GM23248 (cell line): ENCODE measurements around the gene OS9. TPM values are rescaled to one million over a fixed set of nuclear protein-coding genes. Genes with fewer than 3 reads are reported as not detected.

ENCODE experiments used
- DNase-seq: peaks from one replicate; pipeline ENCODE4 v3.0.0-alpha.2; 2015
- H2AFZ ChIP-seq: fragments of 200-600 bp; sonication (generic); 2 replicates; pipeline ENCODE4 v1.6.1; 2016; ENCODE audit warnings: antibody characterized with exemption
- H3F3A ChIP-seq: fragments of 200-600 bp; sonication (generic); 2 replicates; pipeline ENCODE4 v1.6.1; 2016; ENCODE audit warnings: mild to moderate bottlenecking, antibody characterized with exemption, mixed run types; ENCODE audit not compliant: insufficient read depth
- H3K27ac ChIP-seq: fragments of 200-600 bp; sonication (generic); 2 replicates; pipeline ENCODE4 v1.5.1; 2016; ENCODE audit warnings: mild to moderate bottlenecking
- H3K27me3 ChIP-seq: fragments of 200-600 bp; sonication (generic); replicated peaks from 2 replicates; pipeline ENCODE4 v1.6.1; 2016; ENCODE audit warnings: mild to moderate bottlenecking; ENCODE audit not compliant: insufficient read depth
- H3K36me3 ChIP-seq: fragments of 200-600 bp; sonication (generic); 2 replicates; pipeline ENCODE4 v1.6.1; 2016; ENCODE audit warnings: low read depth, mild to moderate bottlenecking
- H3K4me1 ChIP-seq: fragments of 200-600 bp; sonication (generic); 2 replicates; pipeline ENCODE4 v1.6.1; 2016; ENCODE audit warnings: mild to moderate bottlenecking; ENCODE audit not compliant: insufficient read depth
- H3K4me2 ChIP-seq: fragments of 200-600 bp; sonication (generic); one replicate; pipeline ENCODE4 v1.6.1; 2016; ENCODE audit warnings: mild to moderate bottlenecking; ENCODE audit not compliant: unreplicated experiment
- H3K4me3 ChIP-seq: fragments of 200-600 bp; sonication (generic); 2 replicates; pipeline ENCODE4 v1.5.1; 2016; ENCODE audit warnings: mild to moderate bottlenecking
- H3K79me2 ChIP-seq: fragments of 200-600 bp; sonication (generic); 2 replicates; pipeline ENCODE4 v1.6.1; 2016; ENCODE audit warnings: mild to moderate bottlenecking; ENCODE audit not compliant: insufficient read depth
- H3K9ac ChIP-seq: fragments of 200-600 bp; sonication (generic); 2 replicates; pipeline ENCODE4 v1.6.1; 2016; ENCODE audit warnings: mild to moderate bottlenecking
- H3K9me2 ChIP-seq: fragments of 200-600 bp; sonication (generic); 2 replicates; pipeline ENCODE4 v1.6.1; 2016; ENCODE audit warnings: mixed run types, mild to moderate bottlenecking, moderate library complexity; ENCODE audit not compliant: insufficient read depth
- H3K9me3 ChIP-seq: fragments of 200-600 bp; sonication (generic); one replicate; pipeline ENCODE4 v1.6.1; 2017; ENCODE audit warnings: low read depth
- H4K20me1 ChIP-seq: fragments of 200-600 bp; sonication (generic); 2 replicates; pipeline ENCODE4 v1.6.0; 2016; ENCODE audit not compliant: insufficient read depth
- EZH2 ChIP-seq: fragments of 200-600 bp; sonication (generic); IDR thresholded peaks from 2 replicates; pipeline ENCODE4 v1.6.1; 2018; ENCODE audit warnings: antibody characterized with exemption, mild to moderate bottlenecking; ENCODE audit not compliant: insufficient read depth, poor library complexity, severe bottlenecking
- EZH2phosphoT487 ChIP-seq: fragments of 200-600 bp; sonication (generic); IDR thresholded peaks from 2 replicates; pipeline ENCODE4 v1.6.1; 2018; ENCODE audit warnings: antibody characterized with exemption, moderate library complexity, mild to moderate bottlenecking, low read depth; ENCODE audit not compliant: insufficient read depth
- WGBS, 2 experiments: methylation state at CpG; one replicate each; pipeline ENCODE4 v1.1.6; 2015 to 2017; ENCODE audit warnings: low lambda C conversion rate in 2 of 2, low coverage in 1 of 2; ENCODE audit errors: missing lambda C conversion rate in 2 of 2; 5-methylcytosine and 5-hydroxymethylcytosine counted together
- in situ Hi-C: fragments of 300-500 bp; cut with MboI; formaldehyde crosslinking; loops from 2 replicates; pipeline ENCODE4 v1.15.0; 2020
- microRNA-seq: library from miRNA; unstranded; fragments of <30 nt; microRNA quantifications from one replicate; pipeline ENCODE4, GENCODE V29; 2016; ENCODE audit warnings: borderline number of aligned reads
- polyA plus RNA-seq: library from polyadenylated mRNA; unstranded; fragments of >200 nt; fragmentation: Nextera tagmentation; extraction: Ambion mirVana; gene quantifications from 2 replicates; pipeline ENCODE4 v1.2.1, GENCODE V29; 2016
- total RNA-seq: library from RNA; depleted of rRNA; stranded (reverse); fragments of >200 nt; shearing (Covaris generic); gene quantifications from 2 replicates; pipeline ENCODE4 v1.2.3, GENCODE V29; 2014; rRNA removed

Gene OS9
- total and polyA plus RNA-seq, 2 experiments from 2014 or later, result 186 to 329 TPM

GRCh38 chr12:57767305-57767698 is 73.4 kb downstream of the OS9 start:
- H3K4me3 ChIP-seq, result no peak overlapping the region
- in situ Hi-C loops, result no loop called here
- no peak overlapping the region for H3K27ac ChIP-seq
- H3K9ac ChIP-seq, result no peak overlapping the region
- peaks cover 13% of the 10 kb centered on the region for H3K79me2 ChIP-seq
- TF ChIP-seq EZH2phosphoT487 (no peak), EZH2 (no peak)
- DNase-seq, result no peak
- H3F3A ChIP-seq, result peaks cover 4% of the 10 kb centered on the region; the same call in 1 of the 2 replicates
- H3K36me3 ChIP-seq, result no peaks in the 10 kb centered on the region
- no peaks in the 10 kb centered on the region for H4K20me1 ChIP-seq
- peaks cover 15% of the 10 kb centered on the region for H3K27me3 ChIP-seq
- H2AFZ ChIP-seq, result no peak overlapping the region
- peak overlapping the region; percentile 73 for H3K4me2 ChIP-seq
- no peaks in the 10 kb centered on the region for H3K9me3 ChIP-seq
- H3K9me2 ChIP-seq, result no peaks in the 10 kb centered on the region
- peaks cover 12% of the 10 kb centered on the region; the same call in 1 of the 2 replicates for H3K4me1 ChIP-seq

GRCh38 chr12:57767876-57768275 is 73.9 kb downstream of the OS9 start:
- no peak for DNase-seq
- peaks cover 15% of the 10 kb centered on the region for H3K27me3 ChIP-seq
- H3K4me1 ChIP-seq, result peaks cover 12% of the 10 kb centered on the region; the same call in 1 of the 2 replicates
- no peak overlapping the region for H3K27ac ChIP-seq
- peaks cover 4% of the 10 kb centered on the region; the same call in 1 of the 2 replicates for H3F3A ChIP-seq
- no peak overlapping the region for H3K4me2 ChIP-seq
- no peak overlapping the region for H3K9ac ChIP-seq
- no peak overlapping the region for H2AFZ ChIP-seq
- H3K9me3 ChIP-seq, result no peaks in the 10 kb centered on the region
- no peaks in the 10 kb centered on the region for H3K9me2 ChIP-seq
- no peak overlapping the region for H3K4me3 ChIP-seq
- no peaks in the 10 kb centered on the region for H4K20me1 ChIP-seq
- 65 to 68% methylated on average over 3 of the region's 3 CpGs for WGBS, 2 experiments
- TF ChIP-seq EZH2phosphoT487, result no peak
- TF ChIP-seq EZH2, result no peak
- no peaks in the 10 kb centered on the region for H3K36me3 ChIP-seq
- in situ Hi-C loops, result no loop called here
- peaks cover 16% of the 10 kb centered on the region for H3K79me2 ChIP-seq

GRCh38 chr12:57769594-57769993 is 75.7 kb downstream of the OS9 start:
- peaks cover 31% of the 10 kb centered on the region for H3K79me2 ChIP-seq
- H3K9me2 ChIP-seq, result no peaks in the 10 kb centered on the region
- peaks cover 14% of the 10 kb centered on the region for H3K27me3 ChIP-seq
- no peaks in the 10 kb centered on the region for H3K9me3 ChIP-seq
- H3F3A ChIP-seq, result peaks cover 4% of the 10 kb centered on the region; the same call in 1 of the 2 replicates
- no peak for TF ChIP-seq EZH2
- no peak for TF ChIP-seq EZH2phosphoT487
- no peaks in the 10 kb centered on the region for H4K20me1 ChIP-seq
- no peak overlapping the region for H3K4me2 ChIP-seq
- peaks cover 12% of the 10 kb centered on the region for H3K4me1 ChIP-seq
- no peak overlapping the region for H3K4me3 ChIP-seq
- H2AFZ ChIP-seq, result no peak overlapping the region
- H3K9ac ChIP-seq, result no peak overlapping the region
- 94 to 96% methylated on average over 11 of the region's 11 CpGs for WGBS, 2 experiments
- DNase-seq, result no peak
- in situ Hi-C loops, result no loop called here
- no peaks in the 10 kb centered on the region for H3K36me3 ChIP-seq
- H3K27ac ChIP-seq, result no peak overlapping the region

- TF ChIP-seq EZH2 (no peak), EZH2phosphoT487 (no peak)
- H2AFZ ChIP-seq, result no peak overlapping the region
- peak overlapping the region; percentile 99 for H3K4me2 ChIP-seq
- H3K79me2 ChIP-seq, result peaks cover 31% of the 10 kb centered on the region
- no peak for DNase-seq
- H3F3A ChIP-seq, result peaks cover 4% of the 10 kb centered on the region; the same call in 1 of the 2 replicates
- peak overlapping the region; percentile 98 for H3K9ac ChIP-seq
- no peaks in the 10 kb centered on the region for H3K9me3 ChIP-seq
- peaks cover 12% of the 10 kb centered on the region for H3K4me1 ChIP-seq
- H3K36me3 ChIP-seq, result no peaks in the 10 kb centered on the region
- no peaks in the 10 kb centered on the region for H3K9me2 ChIP-seq
- H3K27ac ChIP-seq, result peak overlapping the region; percentile 99
- 88 to 92% methylated on average over 4 of the region's 4 CpGs for WGBS, 2 experiments
- peaks cover 4% of the 10 kb centered on the region for H3K27me3 ChIP-seq
- in situ Hi-C loops, result no loop called here
- H3K4me3 ChIP-seq, result peak overlapping the region; percentile 99
- no peaks in the 10 kb centered on the region for H4K20me1 ChIP-seq
Observed at GRCh38 chr12:57770734-57771133, 76.8 kb downstream of the OS9 start.

Small RNAs within 50 kb of the gene (microRNA-seq; reads per million reads assigned to microRNA genes)
- gene MIR6759, result not detected

Other genes with a start within 250 kb of the OS9 start
- gene INHBE, start 238.8 kb upstream of the OS9 start, total RNA-seq, result 0.65 and 0.76 TPM in 2 replicates
- gene INHBE, start 238.8 kb upstream of the OS9 start, polyA plus RNA-seq, result 0.23 and 0.24 TPM in 2 replicates
- 0.63 and 1.8 TPM in 2 replicates for gene GLI1, start 234.3 kb upstream of the OS9 start, total RNA-seq
- gene GLI1, start 234.3 kb upstream of the OS9 start, polyA plus RNA-seq, result 0.89 and 1.0 TPM in 2 replicates
- gene ARHGAP9, start 214.3 kb upstream of the OS9 start, total RNA-seq, result 0.11 TPM in 1 of 2 replicates, not detected in the other
- 0.48 and 0.61 TPM in 2 replicates for gene ARHGAP9, start 214.3 kb upstream of the OS9 start, polyA plus RNA-seq
- 184 and 198 TPM in 2 replicates for gene MARS1, start 206.1 kb upstream of the OS9 start, total RNA-seq
- gene MARS1, start 206.1 kb upstream of the OS9 start, polyA plus RNA-seq, result 264 and 272 TPM in 2 replicates
- 13.2 and 14.7 TPM in 2 replicates for gene DDIT3, start 173.6 kb upstream of the OS9 start, total RNA-seq
- 36.6 and 42.5 TPM in 2 replicates for gene DDIT3, start 173.6 kb upstream of the OS9 start, polyA plus RNA-seq
- gene MBD6, start 171.3 kb upstream of the OS9 start, total RNA-seq, result 2.1 and 2.8 TPM in 2 replicates
- 9.7 and 13.0 TPM in 2 replicates for gene MBD6, start 171.3 kb upstream of the OS9 start, polyA plus RNA-seq
- 158 and 202 TPM in 2 replicates for gene DCTN2, start 146.9 kb upstream of the OS9 start, total RNA-seq
- gene DCTN2, start 146.9 kb upstream of the OS9 start, polyA plus RNA-seq, result 141 and 144 TPM in 2 replicates
- gene KIF5A, start 144.1 kb upstream of the OS9 start, total RNA-seq, result under 0.01 and 0.11 TPM in 2 replicates
- 0.15 and 0.18 TPM in 2 replicates for gene KIF5A, start 144.1 kb upstream of the OS9 start, polyA plus RNA-seq
- gene PIP4K2C, start 102.9 kb upstream of the OS9 start, total RNA-seq, result 21.5 and 27.3 TPM in 2 replicates
- 20.7 and 22.5 TPM in 2 replicates for gene PIP4K2C, start 102.9 kb upstream of the OS9 start, polyA plus RNA-seq
- 12.3 and 19.6 TPM in 2 replicates for gene DTX3, start 89.3 kb upstream of the OS9 start, total RNA-seq
- gene DTX3, start 89.3 kb upstream of the OS9 start, polyA plus RNA-seq, result 7.7 and 8.7 TPM in 2 replicates
- gene ARHGEF25, start 82.7 kb upstream of the OS9 start, total RNA-seq, result 24.2 and 43.0 TPM in 2 replicates
- 0.24 and 0.60 TPM in 2 replicates for gene ARHGEF25, start 82.7 kb upstream of the OS9 start, polyA plus RNA-seq
- 7.8 and 8.6 TPM in 2 replicates for gene B4GALNT1, start 60.9 kb upstream of the OS9 start, total RNA-seq
- 4.7 and 5.4 TPM in 2 replicates for gene B4GALNT1, start 60.9 kb upstream of the OS9 start, polyA plus RNA-seq
- under 0.01 TPM in 1 of 2 replicates, not detected in the other for gene AGAP2, start 44.6 kb downstream of the OS9 start, total RNA-seq
- 0.11 TPM in 1 of 2 replicates, not detected in the other for gene AGAP2, start 44.6 kb downstream of the OS9 start, polyA plus RNA-seq
- 70.8 and 112 TPM in 2 replicates for gene TSPAN31, start 50.9 kb downstream of the OS9 start, total RNA-seq
- gene TSPAN31, start 50.9 kb downstream of the OS9 start, polyA plus RNA-seq, result 47.2 and 48.4 TPM in 2 replicates
- 133 and 152 TPM in 2 replicates for gene CDK4, start 58.2 kb downstream of the OS9 start, total RNA-seq
- 123 and 137 TPM in 2 replicates for gene CDK4, start 58.2 kb downstream of the OS9 start, polyA plus RNA-seq
- gene MARCHF9, start 61.0 kb downstream of the OS9 start, total RNA-seq, result 0.97 and 1.4 TPM in 2 replicates
- gene MARCHF9, start 61.0 kb downstream of the OS9 start, polyA plus RNA-seq, result 0.18 TPM in 1 of 2 replicates, not detected in the other
- 0.86 and 1.0 TPM in 2 replicates for gene CYP27B1, start 72.9 kb downstream of the OS9 start, total RNA-seq
- gene CYP27B1, start 72.9 kb downstream of the OS9 start, polyA plus RNA-seq, result 0.42 and 0.78 TPM in 2 replicates
- 3.7 and 7.3 TPM in 2 replicates for gene METTL1, start 78.0 kb downstream of the OS9 start, total RNA-seq
- 29.8 and 33.2 TPM in 2 replicates for gene METTL1, start 78.0 kb downstream of the OS9 start, polyA plus RNA-seq
- gene EEF1AKMT3, start 78.5 kb downstream of the OS9 start, total RNA-seq, result 7.0 and 12.4 TPM in 2 replicates
- 15.0 and 15.7 TPM in 2 replicates for gene EEF1AKMT3, start 78.5 kb downstream of the OS9 start, polyA plus RNA-seq
- 13.0 and 37.9 TPM in 2 replicates for gene TSFM, start 88.7 kb downstream of the OS9 start, total RNA-seq
- gene TSFM, start 88.7 kb downstream of the OS9 start, polyA plus RNA-seq, result 36.1 and 42.2 TPM in 2 replicates
- gene AVIL, start 124.6 kb downstream of the OS9 start, total RNA-seq, result 1.4 and 3.4 TPM in 2 replicates
- 1.9 and 2.4 TPM in 2 replicates for gene AVIL, start 124.6 kb downstream of the OS9 start, polyA plus RNA-seq
- gene CTDSP2, start 152.6 kb downstream of the OS9 start, total RNA-seq, result 97.3 and 109 TPM in 2 replicates
- 51.7 and 52.7 TPM in 2 replicates for gene CTDSP2, start 152.6 kb downstream of the OS9 start, polyA plus RNA-seq
- gene ATP23, start 247.4 kb downstream of the OS9 start, total RNA-seq, result 8.0 and 14.8 TPM in 2 replicates
- 4.3 and 5.7 TPM in 2 replicates for gene ATP23, start 247.4 kb downstream of the OS9 start, polyA plus RNA-seq